Neural cell (in vitro differentiated cells): ENCODE results near the gene CCDC179. TPM values are rescaled to one million over a fixed set of nuclear protein-coding genes. Genes with fewer than 3 reads are reported as not detected.
A peak's percentile ranks its signal among the peaks of the same experiment; 100 is the strongest.

ENCODE experiments used
- H2AFZ ChIP-seq: fragments of 200-600, 300-800 bp; sonication (generic), shearing (Covaris generic); 2 replicates; pipeline ENCODE4 v1.6.0; 2014; ENCODE audit warnings: low read depth, mild to moderate bottlenecking, antibody characterized with exemption, low read length, moderate library complexity
- H3F3A ChIP-seq: fragments of 200-600 bp; shearing (Covaris generic); 2 replicates; pipeline ENCODE4 v1.6.1; 2016; ENCODE audit warnings: mild to moderate bottlenecking, moderate library complexity, mixed read lengths, antibody characterized with exemption, low read length; ENCODE audit not compliant: insufficient read depth, poor library complexity, severe bottlenecking
- H3K27ac ChIP-seq: fragments of 200-600, 300-800 bp; sonication (generic), shearing (Covaris generic); 2 replicates; pipeline ENCODE4 v1.5.1; 2014; ENCODE audit warnings: mild to moderate bottlenecking, low read length, moderate library complexity
- H3K27me3 ChIP-seq: fragments of 300-800, 200-600 bp; sonication (generic), shearing (Covaris generic); 2 replicates; pipeline ENCODE4 v1.6.0; 2014; ENCODE audit warnings: mild to moderate bottlenecking, low read depth, low read length, moderate library complexity; ENCODE audit not compliant: insufficient read depth
- H3K36me3 ChIP-seq: fragments of 300-800, 200-600 bp; sonication (generic), shearing (Covaris generic); 2 replicates; pipeline ENCODE4 v1.5.1; 2014; ENCODE audit warnings: mild to moderate bottlenecking, antibody characterized with exemption, low read length, moderate library complexity; ENCODE audit not compliant: insufficient read depth
- H3K4me2 ChIP-seq: fragments of 300-800, 200-600 bp; sonication (generic), shearing (Covaris generic); 2 replicates; pipeline ENCODE4 v1.6.0; 2014; ENCODE audit warnings: mild to moderate bottlenecking, low read length
- H3K4me3 ChIP-seq: fragments of 300-800, 200-600 bp; sonication (generic), shearing (Covaris generic); 2 replicates; pipeline ENCODE4 v1.5.1; 2014; ENCODE audit warnings: mild to moderate bottlenecking, low read length, moderate library complexity
- H3K79me2 ChIP-seq: fragments of 200-600 bp; shearing (Covaris generic); replicated peaks from 2 replicates; pipeline ENCODE4 v1.6.0; 2014; ENCODE audit warnings: mild to moderate bottlenecking, low read length, moderate library complexity; ENCODE audit not compliant: insufficient read depth
- H3K9ac ChIP-seq: fragments of 300-800, 200-600 bp; sonication (generic), shearing (Covaris generic); 2 replicates; pipeline ENCODE4 v1.6.1; 2016; ENCODE audit warnings: mild to moderate bottlenecking, low read length, mixed read lengths
- H3K9me2 ChIP-seq: fragments of 200-600 bp; shearing (Covaris generic); 2 replicates; pipeline ENCODE4 v1.6.1; 2016; ENCODE audit warnings: mild to moderate bottlenecking, low read length, mixed read lengths; ENCODE audit not compliant: insufficient read depth
- H3K9me3 ChIP-seq: fragments of 200-600, 300-800 bp; sonication (generic), shearing (Covaris generic); 2 replicates; pipeline ENCODE4 v1.6.1; 2016; ENCODE audit warnings: mild to moderate bottlenecking, mixed run types, low read length, moderate library complexity, mixed read lengths
- H4K20me1 ChIP-seq: fragments of 200-600 bp; shearing (Covaris generic); 2 replicates; pipeline ENCODE4 v1.6.1; 2016; ENCODE audit warnings: mild to moderate bottlenecking, mixed run types; ENCODE audit not compliant: insufficient read depth
- EP300 ChIP-seq: fragments of 450-650 bp; conservative IDR thresholded peaks from 2 replicates; pipeline ENCODE4 v1.6.1; 2014; ENCODE audit warnings: antibody characterized with exemption, mild to moderate bottlenecking, moderate library complexity; ENCODE audit not compliant: poor library complexity, severe bottlenecking
- EZH2 ChIP-seq: fragments of 200-600, 300-800 bp; shearing (Covaris generic), sonication (generic); IDR thresholded peaks from 2 replicates; pipeline ENCODE4 v1.6.1; 2014; ENCODE audit warnings: antibody characterized with exemption, low read length, borderline replicate concordance, mild to moderate bottlenecking; ENCODE audit not compliant: insufficient read depth, poor library complexity, severe bottlenecking
- MXI1 ChIP-seq: fragments of 450-650 bp; conservative IDR thresholded peaks from 2 replicates; pipeline ENCODE4 v1.6.1; 2014; ENCODE audit warnings: antibody characterized with exemption, mild to moderate bottlenecking; ENCODE audit not compliant: poor library complexity, severe bottlenecking
- POLR2AphosphoS5 ChIP-seq: IDR thresholded peaks from 2 replicates; pipeline ENCODE4 v1.6.1; 2012
- RAD21 ChIP-seq: fragments of 450-650 bp; conservative IDR thresholded peaks from 2 replicates; pipeline ENCODE4 v1.6.1; 2014; ENCODE audit warnings: antibody characterized with exemption, mild to moderate bottlenecking, moderate library complexity
- REST ChIP-seq: IDR thresholded peaks from 2 replicates; pipeline ENCODE4 v1.6.1; 2012; ENCODE audit warnings: borderline replicate concordance
- SMC3 ChIP-seq: fragments of 450-650 bp; conservative IDR thresholded peaks from 2 replicates; pipeline ENCODE4 v1.6.1; 2014; ENCODE audit warnings: antibody characterized with exemption, mild to moderate bottlenecking, moderate library complexity; ENCODE audit not compliant: poor library complexity
- TAF1 ChIP-seq: IDR thresholded peaks from 2 replicates; pipeline ENCODE4 v1.6.1; 2012; ENCODE audit warnings: low read depth
- polyA plus RNA-seq: library from polyadenylated mRNA; depleted of rRNA; stranded (reverse); fragments of >200 nt; gene quantifications from 2 replicates; pipeline ENCODE4 v1.2.3, GENCODE V29; 2014
- TF ChIP-seq, protein P1 (sequence below): fragments of 450-650 bp; IDR thresholded peaks from 2 replicates; pipeline ENCODE4 v1.5.1; 2014; ENCODE audit warnings: antibody characterized with exemption, mild to moderate bottlenecking, moderate library complexity; ENCODE audit not compliant: poor library complexity, severe bottlenecking

CCDC179 gene
- polyA plus RNA-seq, 1 donor from 2014 or later, result not detected

- no peak overlapping the region for H3K4me3 ChIP-seq
- no peaks in the 10 kb centered on the region for H3K9me3 ChIP-seq
- no peaks in the 10 kb centered on the region for H4K20me1 ChIP-seq
- H3K36me3 ChIP-seq, result no peaks in the 10 kb centered on the region
- no peak for TF ChIP-seq SMC3
- no peak for TF ChIP-seq MXI1
- TF ChIP-seq POLR2AphosphoS5, result no peak
- TF ChIP-seq REST, result no peak
- TF ChIP-seq, protein P1, sequence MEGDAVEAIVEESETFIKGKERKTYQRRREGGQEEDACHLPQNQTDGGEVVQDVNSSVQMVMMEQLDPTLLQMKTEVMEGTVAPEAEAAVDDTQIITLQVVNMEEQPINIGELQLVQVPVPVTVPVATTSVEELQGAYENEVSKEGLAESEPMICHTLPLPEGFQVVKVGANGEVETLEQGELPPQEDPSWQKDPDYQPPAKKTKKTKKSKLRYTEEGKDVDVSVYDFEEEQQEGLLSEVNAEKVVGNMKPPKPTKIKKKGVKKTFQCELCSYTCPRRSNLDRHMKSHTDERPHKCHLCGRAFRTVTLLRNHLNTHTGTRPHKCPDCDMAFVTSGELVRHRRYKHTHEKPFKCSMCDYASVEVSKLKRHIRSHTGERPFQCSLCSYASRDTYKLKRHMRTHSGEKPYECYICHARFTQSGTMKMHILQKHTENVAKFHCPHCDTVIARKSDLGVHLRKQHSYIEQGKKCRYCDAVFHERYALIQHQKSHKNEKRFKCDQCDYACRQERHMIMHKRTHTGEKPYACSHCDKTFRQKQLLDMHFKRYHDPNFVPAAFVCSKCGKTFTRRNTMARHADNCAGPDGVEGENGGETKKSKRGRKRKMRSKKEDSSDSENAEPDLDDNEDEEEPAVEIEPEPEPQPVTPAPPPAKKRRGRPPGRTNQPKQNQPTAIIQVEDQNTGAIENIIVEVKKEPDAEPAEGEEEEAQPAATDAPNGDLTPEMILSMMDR, result no peak
- no peak for TF ChIP-seq TAF1
- no peak for TF ChIP-seq EZH2
- no peak for TF ChIP-seq RAD21
- no peak for TF ChIP-seq EP300
- no peaks in the 10 kb centered on the region for H3K27me3 ChIP-seq
- no peak overlapping the region for H2AFZ ChIP-seq
- no peaks in the 10 kb centered on the region for H3K79me2 ChIP-seq
- no peaks in the 10 kb centered on the region for H3F3A ChIP-seq
- H3K9me2 ChIP-seq, result no peaks in the 10 kb centered on the region
- no peak overlapping the region for H3K27ac ChIP-seq
- H3K4me2 ChIP-seq, result no peak overlapping the region
- no peak overlapping the region for H3K9ac ChIP-seq
Observed at GRCh38 chr11:22798901-22799300, 61.4 kb downstream of the CCDC179 start.

GRCh38 chr11:22797047-22797446, 63.2 kb downstream of the CCDC179 start:
- no peak overlapping the region for H3K27ac ChIP-seq
- H3F3A ChIP-seq, result no peaks in the 10 kb centered on the region
- no peak for TF ChIP-seq SMC3
- peak; percentile 20 for TF ChIP-seq POLR2AphosphoS5
- TF ChIP-seq REST, result no peak
- H3K79me2 ChIP-seq, result no peaks in the 10 kb centered on the region
- H3K27me3 ChIP-seq, result no peaks in the 10 kb centered on the region
- no peaks in the 10 kb centered on the region for H3K9me3 ChIP-seq
- H3K9ac ChIP-seq, result no peak overlapping the region
- H3K9me2 ChIP-seq, result no peaks in the 10 kb centered on the region
- no peaks in the 10 kb centered on the region for H4K20me1 ChIP-seq
- no peaks in the 10 kb centered on the region for H3K36me3 ChIP-seq
- H2AFZ ChIP-seq, result no peak overlapping the region
- no peak overlapping the region for H3K4me3 ChIP-seq
- H3K4me2 ChIP-seq, result no peak overlapping the region

Other genes starting within 250 kb of the CCDC179 start
- 22.2 and 23.7 TPM in 2 replicates for gene FANCF, start 234.7 kb downstream of the CCDC179 start, polyA plus RNA-seq
- 2.5 and 8.0 TPM in 2 replicates for gene GAS2, start 193.9 kb downstream of the CCDC179 start, polyA plus RNA-seq
- 22.0 and 24.8 TPM in 2 replicates for gene SVIP, start 30.7 kb downstream of the CCDC179 start, polyA plus RNA-seq